OCI-LY1 (cell line): ENCODE measurements around the gene RHBG.

ENCODE experiments used
- H2AFZ ChIP-seq: fragments of 200-600 bp; sonication (generic), shearing (Covaris generic); 2 replicates; pipeline ENCODE4 v1.6.0; 2014; ENCODE audit warnings: antibody characterized with exemption, mild to moderate bottlenecking, low read length
- H3F3A ChIP-seq: fragments of 200-600 bp; sonication (generic), shearing (Covaris generic); 2 replicates; pipeline ENCODE4 v1.6.0; 2014; ENCODE audit warnings: mild to moderate bottlenecking, antibody characterized with exemption, low read length, moderate library complexity; ENCODE audit not compliant: insufficient read depth
- H3K27ac ChIP-seq: fragments of 200-600 bp; sonication (generic); 2 replicates; pipeline ENCODE4 v1.5.1; 2014; ENCODE audit warnings: low read length, mixed run types, mild to moderate bottlenecking, low read depth; ENCODE audit not compliant: poor library complexity, severe bottlenecking
- H3K27me3 ChIP-seq: fragments of 200-600 bp; sonication (generic); 2 replicates; pipeline ENCODE4 v1.6.0; 2014; ENCODE audit warnings: antibody characterized with exemption, mild to moderate bottlenecking, low read length, moderate library complexity; ENCODE audit not compliant: insufficient read depth
- H3K36me3 ChIP-seq: fragments of 200-600 bp; sonication (generic); 2 replicates; pipeline ENCODE4 v1.6.1; 2014; ENCODE audit warnings: mild to moderate bottlenecking, antibody characterized with exemption, low read length, moderate library complexity, mixed read lengths; ENCODE audit not compliant: insufficient read depth
- H3K4me1 ChIP-seq: fragments of 200-600 bp; sonication (generic); 2 replicates; pipeline ENCODE4 v1.5.1; 2014; ENCODE audit warnings: mild to moderate bottlenecking, low read length, moderate library complexity; ENCODE audit not compliant: insufficient read depth, severe bottlenecking
- H3K4me2 ChIP-seq: fragments of 200-600 bp; sonication (generic), shearing (Covaris generic); 2 replicates; pipeline ENCODE4 v1.6.1; 2014; ENCODE audit warnings: low read length
- H3K4me3 ChIP-seq: fragments of 200-600 bp; sonication (generic); 2 replicates; pipeline ENCODE4 v1.5.1; 2014; ENCODE audit warnings: low read length, low read depth, mild to moderate bottlenecking, mixed read lengths; ENCODE audit not compliant: poor library complexity, severe bottlenecking
- H3K79me2 ChIP-seq: fragments of 200-600 bp; shearing (Covaris generic); 2 replicates; pipeline ENCODE4 v1.6.1; 2016; ENCODE audit warnings: mixed run types, low read length, mixed read lengths; ENCODE audit not compliant: insufficient read depth
- H3K9ac ChIP-seq: fragments of 200-600 bp; sonication (generic), shearing (Covaris generic); 2 replicates; pipeline ENCODE4 v1.6.1; 2014; ENCODE audit warnings: mild to moderate bottlenecking, low read length, mixed read lengths
- H3K9me2 ChIP-seq: fragments of 200-600 bp; sonication (generic), shearing (Covaris generic); 2 replicates; pipeline ENCODE4 v1.6.1; 2014; ENCODE audit warnings: low read depth, mild to moderate bottlenecking, low read length, mixed read lengths
- H3K9me3 ChIP-seq: fragments of 200-600 bp; shearing (Covaris generic); 2 replicates; pipeline ENCODE4 v1.6.1; 2014; ENCODE audit warnings: low read length, mixed read lengths
- H4K20me1 ChIP-seq: fragments of 200-600 bp; sonication (generic), shearing (Covaris generic); 2 replicates; pipeline ENCODE4 v1.6.0; 2016; ENCODE audit warnings: mild to moderate bottlenecking, low read length; ENCODE audit not compliant: insufficient read depth
- CTCF ChIP-seq: fragments of 200-600 bp; sonication (generic), shearing (Covaris generic); IDR thresholded peaks from 2 replicates; pipeline ENCODE4 v1.5.1; 2017; ENCODE audit warnings: mild to moderate bottlenecking, antibody characterized with exemption, low read length, moderate library complexity, mixed read lengths
- EZH2 ChIP-seq: fragments of 200-600 bp; sonication (generic), shearing (Covaris generic); IDR thresholded peaks from 2 replicates; pipeline ENCODE4 v1.8.0; 2017; ENCODE audit warnings: borderline replicate concordance, mixed run types, mild to moderate bottlenecking, antibody characterized with exemption, low read length, moderate library complexity, mixed read lengths

Gene RHBG

GRCh38 chr1:156414461-156415064, 45.6 kb downstream of the RHBG start:
- no peak overlapping the region for H3K4me2 ChIP-seq
- TF ChIP-seq CTCF (no peak), EZH2 (no peak)
- H3K79me2 ChIP-seq = no peaks in the 10 kb centered on the region
- H3K4me1 ChIP-seq = no peaks in the 10 kb centered on the region
- no peaks in the 10 kb centered on the region for H3K9me2 ChIP-seq
- no peaks in the 10 kb centered on the region for H4K20me1 ChIP-seq
- no peaks in the 10 kb centered on the region for H3F3A ChIP-seq
- no peak overlapping the region for H3K4me3 ChIP-seq
- H3K27me3 ChIP-seq = peaks cover 4% of the 10 kb centered on the region; the same call in 1 of the 2 replicates
- H2AFZ ChIP-seq = no peak overlapping the region
- no peaks in the 10 kb centered on the region for H3K36me3 ChIP-seq
- no peak overlapping the region for H3K27ac ChIP-seq
- no peak overlapping the region for H3K9ac ChIP-seq
- H3K9me3 ChIP-seq = no peaks in the 10 kb centered on the region

GRCh38 chr1:156416993-156417392, 48.0 kb downstream of the RHBG start:
- Histone ChIP-seq H4K20me1 (no peaks in the 10 kb centered on the region), H3K4me2 (no peak overlapping the region), H3K4me1 (peaks cover 24% of the 10 kb centered on the region), H2AFZ (no peak overlapping the region), H3K27ac (no peak overlapping the region), H3K9me2 (no peaks in the 10 kb centered on the region), H3K36me3 (no peaks in the 10 kb centered on the region), H3K9me3 (no peaks in the 10 kb centered on the region), H3K4me3 (no peak overlapping the region), H3K79me2 (no peaks in the 10 kb centered on the region), H3K9ac (no peak overlapping the region), H3K27me3 (peaks cover 7% of the 10 kb centered on the region; the same call in 1 of the 2 replicates), H3F3A (no peaks in the 10 kb centered on the region)
- TF ChIP-seq EZH2 (no peak), CTCF (no peak)

- TF ChIP-seq EZH2 = no peak
- no peak for TF ChIP-seq CTCF
- no peaks in the 10 kb centered on the region for H4K20me1 ChIP-seq
- no peaks in the 10 kb centered on the region for H3K9me2 ChIP-seq
- no peak overlapping the region for H2AFZ ChIP-seq
- H3K27me3 ChIP-seq = peaks cover 7% of the 10 kb centered on the region; the same call in 1 of the 2 replicates
- no peak overlapping the region for H3K9ac ChIP-seq
- no peaks in the 10 kb centered on the region for H3F3A ChIP-seq
- no peaks in the 10 kb centered on the region for H3K79me2 ChIP-seq
- H3K36me3 ChIP-seq = no peaks in the 10 kb centered on the region
- H3K4me3 ChIP-seq = no peak overlapping the region
- no peak overlapping the region for H3K4me2 ChIP-seq
- no peaks in the 10 kb centered on the region for H3K9me3 ChIP-seq
- H3K27ac ChIP-seq = no peak overlapping the region
- H3K4me1 ChIP-seq = peaks cover 24% of the 10 kb centered on the region
These were observed 48.5 kb downstream of the RHBG start for GRCh38 chr1:156417401-156418020.
